Erythroblast (primary cell): ENCODE data around the gene MNT.

ENCODE experiments used
- GATA1 ChIP-seq: IDR thresholded peaks from 2 replicates; pipeline ENCODE4 v1.6.1; 2011; ENCODE audit warnings: low read depth, mild to moderate bottlenecking, control low read depth, low read length, moderate library complexity
- POLR2A ChIP-seq: IDR thresholded peaks from 2 replicates; pipeline ENCODE4 v1.6.1; 2011; ENCODE audit warnings: mild to moderate bottlenecking, low read length

DNA sequence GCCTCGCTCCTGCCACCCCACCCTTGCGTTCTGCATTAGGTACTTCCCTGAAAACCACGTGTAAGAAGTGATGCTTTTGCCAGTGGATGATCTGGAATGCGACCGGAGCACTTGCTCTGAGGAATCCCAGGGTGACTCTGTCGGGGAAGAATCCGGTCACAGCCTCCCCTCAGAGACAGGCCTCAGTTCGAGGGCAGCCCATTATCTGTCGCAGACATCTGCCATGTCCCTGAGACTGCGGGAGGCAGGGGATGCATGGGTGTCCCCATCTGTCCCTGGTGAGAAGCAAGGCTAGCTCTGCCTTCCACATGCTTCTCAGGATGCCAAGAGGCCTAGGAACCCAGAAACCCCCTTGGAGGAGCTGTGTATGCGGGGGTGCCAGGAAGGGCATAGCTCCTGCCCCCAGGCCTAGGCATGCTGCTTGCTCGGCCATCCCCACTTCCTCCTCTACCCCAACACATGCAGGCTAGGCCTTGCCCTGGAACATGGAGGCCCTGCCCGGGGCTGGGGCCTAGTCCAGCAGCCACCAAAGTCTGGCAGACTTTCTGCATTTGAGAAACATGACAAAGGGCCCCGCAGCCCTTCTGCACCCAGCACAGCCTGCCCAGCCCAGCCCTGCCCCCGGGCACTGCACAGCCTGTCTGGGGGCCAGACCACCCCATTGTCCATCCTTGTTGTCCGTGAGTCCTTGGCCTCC is 20.5 kb downstream of the MNT start:
- no peak for TF ChIP-seq POLR2A
- no peak for TF ChIP-seq GATA1
